GM12878 (cell line): ENCODE results near the gene CTXND2. TPM values are rescaled to one million over a fixed set of nuclear protein-coding genes. Genes with fewer than 3 reads are reported as not detected.

ENCODE experiments used
- ATAC-seq: fragments of 200-7000 bp; cut with Tn5 transposase; 3 replicates; pipeline ENCODE4 v1.9.1; 2020; ENCODE audit warnings: mild to moderate bottlenecking, moderate library complexity
- BruUV-seq: library from RNA; stranded (reverse); fragments of 400-500 nt; replicated peaks from 2 replicates; lab custom pipeline; 2021; lab: Mats Ljungman, UMichigan
- CTCF ChIA-PET: fragments of 300-600 bp; sonication (Branson Sonifier 250); formaldehyde crosslinking; extraction: SDS; loops from one replicate; lab custom pipeline; 2021; ENCODE audit warnings: inconsistent platforms; lab: Yijun Ruan, JAX
- POLR2A ChIA-PET: fragments of 350-600 bp; formaldehyde crosslinking; extraction: SDS; loops from one replicate; lab custom pipeline; 2021; ENCODE audit warnings: inconsistent platforms; lab: Charles Lee
- RAD21 ChIA-PET: fragments of 300-600 bp; sonication (Branson Sonifier 250); formaldehyde crosslinking; loops from one replicate; lab custom pipeline; 2023; ENCODE audit warnings: antibody characterized with exemption; ENCODE audit not compliant: unreplicated experiment; lab: Charles Lee
- SMC1A ChIA-PET: fragments of 300-600 bp; sonication (Branson Sonifier 250); formaldehyde crosslinking; loops from one replicate; lab custom pipeline; 2023; ENCODE audit not compliant: unreplicated experiment, uncharacterized antibody; lab: Charles Lee
- DNase-seq: peaks from one replicate; pipeline ENCODE4 v3.0.0-alpha.2; 2011; ENCODE audit warnings: low read depth, low spot score
- FAIRE-seq: peaks from 3 replicates; lab custom pipeline; 2011; peaks lifted over from hg19 to GRCh38; lab: Jason Lieb, UNC
- H2AFZ ChIP-seq: 2 replicates; pipeline ENCODE4 v1.6.0; 2011; ENCODE audit warnings: low read depth, low read length, control low read depth; ENCODE audit not compliant: control insufficient read depth
- H3K27ac ChIP-seq: 2 replicates; pipeline ENCODE4 v1.5.1; 2011; ENCODE audit warnings: control low read depth; ENCODE audit not compliant: control insufficient read depth, insufficient read depth
- H3K27me3 ChIP-seq, 2 experiments: replicated peaks in 1 of 2; 2 replicates each; pipeline versions ENCODE4 v1.6.0 to v1.6.1; 2011; ENCODE audit warnings: low read length in 1 of 2; ENCODE audit not compliant: control insufficient read depth in 2 of 2, insufficient read depth in 2 of 2
- H3K36me3 ChIP-seq, 2 experiments: 2 replicates each; pipeline ENCODE4 v1.5.1; 2011; ENCODE audit warnings: low read length in 1 of 2; ENCODE audit not compliant: control insufficient read depth in 2 of 2, insufficient read depth in 2 of 2
- H3K4me1 ChIP-seq: 2 replicates; pipeline ENCODE4 v1.6.1; 2011; ENCODE audit warnings: mild to moderate bottlenecking, low read length, moderate library complexity, mixed read lengths; ENCODE audit not compliant: control insufficient read depth, insufficient read depth
- H3K4me2 ChIP-seq: 2 replicates; pipeline ENCODE4 v1.6.0; 2011; ENCODE audit warnings: control low read depth; ENCODE audit not compliant: control insufficient read depth, insufficient read depth
- H3K4me3 ChIP-seq: fragments of 200-600 bp; sonication (generic); 2 replicates; pipeline ENCODE4 v1.5.1; 2016
- H3K79me2 ChIP-seq: 2 replicates; pipeline ENCODE4 v1.6.0; 2011; ENCODE audit warnings: low read length; ENCODE audit not compliant: control insufficient read depth, insufficient read depth
- H3K9ac ChIP-seq: 2 replicates; pipeline ENCODE4 v1.8.0; 2011; ENCODE audit warnings: low read length, control low read depth, mixed read lengths; ENCODE audit not compliant: control insufficient read depth, insufficient read depth
- H3K9me3 ChIP-seq: replicated peaks from 3 replicates; pipeline ENCODE4 v1.5.1; 2011; ENCODE audit warnings: mild to moderate bottlenecking, low read length; ENCODE audit not compliant: control insufficient read depth, insufficient read depth
- H4K20me1 ChIP-seq: 2 replicates; pipeline ENCODE4 v1.6.0; 2011; ENCODE audit not compliant: control insufficient read depth, insufficient read depth
- BRCA1 ChIP-seq: IDR thresholded peaks from 2 replicates; pipeline ENCODE4 v1.6.1; 2011; ENCODE audit warnings: low read depth, low read length, improper control_type of control experiment
- CHD4 ChIP-seq: fragments of 200-600 bp; sonication (generic); IDR thresholded peaks from 2 replicates; pipeline ENCODE4 v1.6.1; 2016; ENCODE audit warnings: mild to moderate bottlenecking
- CTCF ChIP-seq, 3 experiments: IDR thresholded peaks in 2 of 3; conservative IDR thresholded peaks in 1 of 3; 2 replicates each; pipeline ENCODE4 v1.5.1; 2011; ENCODE audit warnings: low read depth in 3 of 3, low read length in 3 of 3, mild to moderate bottlenecking in 3 of 3, control low read depth in 2 of 3, moderate library complexity in 2 of 3, inconsistent platforms in 1 of 3, mixed read lengths in 1 of 3; ENCODE audit not compliant: control insufficient read depth in 2 of 3, insufficient read depth in 1 of 3; ENCODE audit errors: extremely low read depth in 1 of 3
- MAX ChIP-seq: IDR thresholded peaks from 2 replicates; pipeline ENCODE4 v1.6.1; 2012; ENCODE audit warnings: low read depth, low read length, improper control_type of control experiment
- MEF2A ChIP-seq: IDR thresholded peaks from 2 replicates; pipeline ENCODE4 v1.6.1; 2011; ENCODE audit warnings: low read depth, mild to moderate bottlenecking, low read length, moderate library complexity; ENCODE audit not compliant: insufficient read depth
- MXI1 ChIP-seq: fragments of 150-350 bp; IDR thresholded peaks from 2 replicates; pipeline ENCODE4 v1.6.1; 2011; ENCODE audit warnings: low read depth, mild to moderate bottlenecking, inconsistent platforms, low read length, improper control_type of control experiment
- NFIC ChIP-seq: IDR thresholded peaks from 2 replicates; pipeline ENCODE4 v1.6.1; 2012; ENCODE audit warnings: low read depth, mild to moderate bottlenecking, inconsistent platforms, low read length, moderate library complexity
- PAX5 ChIP-seq: IDR thresholded peaks from 2 replicates; pipeline ENCODE4 v1.6.1; 2011; ENCODE audit warnings: low read depth, low read length, borderline replicate concordance
- POU2F2 ChIP-seq: IDR thresholded peaks from 3 replicates; pipeline ENCODE4 v1.6.1; 2011; ENCODE audit warnings: low read depth, mild to moderate bottlenecking, low read length, borderline replicate concordance
- RAD51 ChIP-seq: fragments of 450-650 bp; IDR thresholded peaks from 2 replicates; pipeline ENCODE4 v1.6.1; 2016; ENCODE audit warnings: moderate library complexity, mild to moderate bottlenecking, inconsistent platforms
- TCF3 ChIP-seq: IDR thresholded peaks from 2 replicates; pipeline ENCODE4 v1.6.1; 2012; ENCODE audit warnings: low read depth, mild to moderate bottlenecking, low read length, borderline replicate concordance; ENCODE audit not compliant: insufficient read depth
- WRNIP1 ChIP-seq: IDR thresholded peaks from 2 replicates; pipeline ENCODE4 v1.6.1; 2011; ENCODE audit warnings: low read depth, low read length, improper control_type of control experiment, borderline replicate concordance
- ZNF207 ChIP-seq: fragments of 450-650 bp; IDR thresholded peaks from 2 replicates; pipeline ENCODE4 v1.6.1; 2014; ENCODE audit warnings: antibody characterized with exemption, mild to moderate bottlenecking, borderline replicate concordance
- WGBS: methylation state at CpG from one replicate; pipeline ENCODE4 v1.1.6; 2016; ENCODE audit warnings: low lambda C conversion rate; ENCODE audit not compliant: insufficient replicate concordance, insufficient coverage; ENCODE audit errors: missing lambda C conversion rate; 5-methylcytosine and 5-hydroxymethylcytosine counted together
- in situ Hi-C: fragments of 300-500 bp; cut with MboI; formaldehyde crosslinking; loops from 9 replicates; pipeline ENCODE4 v1.14.3; 2018; ENCODE audit warnings: mixed read lengths
- intact Hi-C: fragments of 100-400 bp; cut with micrococcal nuclease; formaldehyde crosslinking; loops from one replicate; pipeline ENCODE4 v1.14.2; 2022; ENCODE audit not compliant: unreplicated experiment
- polyA plus RNA-seq, 11 experiments: library from polyadenylated mRNA; depleted of rRNA in 4 of 11; unstranded in 6 of 11; stranded (reverse) in 5 of 11; fragments of >200 nt; fragmentation: Nextera tagmentation in 4 of 11; fragmentation: Illumina TruSeq in 1 of 11; extraction: Ambion mirVana in 4 of 11; extraction: Trizol in 1 of 11; gene quantifications; 1 replicate in 1 of 11; 2 replicates in 10 of 11; pipeline versions ENCODE4 v1.2.1 to v1.2.3, GENCODE V29; 2011 to 2016; ENCODE audit warnings: inconsistent platforms in 2 of 11, missing spikeins in 2 of 11, low read depth in 1 of 11
- total RNA-seq, 4 experiments: library from RNA; depleted of rRNA in 3 of 4; stranded (reverse); fragments of >200 nt in 3 of 4; fragmentation: Illumina TruSeq in 1 of 4; extraction: Trizol in 1 of 4; gene quantifications; 2 replicates each; pipeline versions ENCODE4 v1.2.1 to v1.2.3, GENCODE V29; 2013 to 2021
- TF ChIP-seq, protein P1 (sequence below): fragments of 450-650 bp; IDR thresholded peaks from 2 replicates; pipeline ENCODE4 v1.6.1; 2017; ENCODE audit warnings: borderline replicate concordance
- TF ChIP-seq, protein P2 (sequence below): IDR thresholded peaks from 2 replicates; pipeline ENCODE4 v1.6.1; 2012; ENCODE audit warnings: mild to moderate bottlenecking, low read depth, low read length

Gene CTXND2
- total and polyA plus RNA-seq, 10 of the 15 experiments (the other 5 are each of a cell fraction or from before 2014, with no cell fraction given): not detected

GRCh38 chr1:150846473-150847146 lies 40.3 kb upstream of the CTXND2 start:
- ChIA-PET POLR2A (interaction anchor here (0.6 kb wide), 1 partner anchor 70 kb away, joined by 4 read pairs; no protein-coding TSS in a partner anchor), SMC1A (no interaction called here), RAD21 (no interaction called here), CTCF (no interaction called here)
- ATAC-seq: peak; percentile 17; the same call in 1 of the 3 replicates
- Histone ChIP-seq H3K27me3 (no peaks in the 10 kb centered on the region), H3K9ac (no peak overlapping the region), H3K9me3 (no peaks in the 10 kb centered on the region), H4K20me1 (no peaks in the 10 kb centered on the region), H3K79me2 (no peaks in the 10 kb centered on the region), H3K27ac (no peak overlapping the region), H3K36me3 (no peaks in the 10 kb centered on the region), H3K4me3 (no peak overlapping the region), H3K4me1 (no peaks in the 10 kb centered on the region), H2AFZ (no peak overlapping the region), H3K4me2 (no peak overlapping the region)
- in situ Hi-C loops (no loop called here), intact Hi-C loops (no loop called here)
- FAIRE-seq: peak; percentile 13
- DNase-seq: no peak
- WGBS: 99% methylated on average over 4 of the region's 4 CpGs
- TF ChIP-seq POU2F2 (no peak), WRNIP1 (no peak), MXI1 (no peak), BRCA1 (no peak), CTCF (IDR thresholded peaks at IDR 0.05 in 2 of 3, conservative IDR thresholded peaks at IDR 0.05 in 1 of 3; ENCODE audit: control insufficient read depth in 2 of 3, extremely low read depth in 1 of 3, insufficient read depth in 1 of 3, low read depth in 3 of 3, low read length in 3 of 3) (no peak), RAD51 (no peak), CHD4 (no peak), ZNF207 (no peak), MAX (no peak), PAX5 (no peak), NFIC (no peak), TCF3 (no peak), MEF2A (no peak)
- TF ChIP-seq, protein P1, sequence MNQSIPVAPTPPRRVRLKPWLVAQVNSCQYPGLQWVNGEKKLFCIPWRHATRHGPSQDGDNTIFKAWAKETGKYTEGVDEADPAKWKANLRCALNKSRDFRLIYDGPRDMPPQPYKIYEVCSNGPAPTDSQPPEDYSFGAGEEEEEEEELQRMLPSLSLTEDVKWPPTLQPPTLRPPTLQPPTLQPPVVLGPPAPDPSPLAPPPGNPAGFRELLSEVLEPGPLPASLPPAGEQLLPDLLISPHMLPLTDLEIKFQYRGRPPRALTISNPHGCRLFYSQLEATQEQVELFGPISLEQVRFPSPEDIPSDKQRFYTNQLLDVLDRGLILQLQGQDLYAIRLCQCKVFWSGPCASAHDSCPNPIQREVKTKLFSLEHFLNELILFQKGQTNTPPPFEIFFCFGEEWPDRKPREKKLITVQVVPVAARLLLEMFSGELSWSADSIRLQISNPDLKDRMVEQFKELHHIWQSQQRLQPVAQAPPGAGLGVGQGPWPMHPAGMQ: no peak
- TF ChIP-seq, protein P2, sequence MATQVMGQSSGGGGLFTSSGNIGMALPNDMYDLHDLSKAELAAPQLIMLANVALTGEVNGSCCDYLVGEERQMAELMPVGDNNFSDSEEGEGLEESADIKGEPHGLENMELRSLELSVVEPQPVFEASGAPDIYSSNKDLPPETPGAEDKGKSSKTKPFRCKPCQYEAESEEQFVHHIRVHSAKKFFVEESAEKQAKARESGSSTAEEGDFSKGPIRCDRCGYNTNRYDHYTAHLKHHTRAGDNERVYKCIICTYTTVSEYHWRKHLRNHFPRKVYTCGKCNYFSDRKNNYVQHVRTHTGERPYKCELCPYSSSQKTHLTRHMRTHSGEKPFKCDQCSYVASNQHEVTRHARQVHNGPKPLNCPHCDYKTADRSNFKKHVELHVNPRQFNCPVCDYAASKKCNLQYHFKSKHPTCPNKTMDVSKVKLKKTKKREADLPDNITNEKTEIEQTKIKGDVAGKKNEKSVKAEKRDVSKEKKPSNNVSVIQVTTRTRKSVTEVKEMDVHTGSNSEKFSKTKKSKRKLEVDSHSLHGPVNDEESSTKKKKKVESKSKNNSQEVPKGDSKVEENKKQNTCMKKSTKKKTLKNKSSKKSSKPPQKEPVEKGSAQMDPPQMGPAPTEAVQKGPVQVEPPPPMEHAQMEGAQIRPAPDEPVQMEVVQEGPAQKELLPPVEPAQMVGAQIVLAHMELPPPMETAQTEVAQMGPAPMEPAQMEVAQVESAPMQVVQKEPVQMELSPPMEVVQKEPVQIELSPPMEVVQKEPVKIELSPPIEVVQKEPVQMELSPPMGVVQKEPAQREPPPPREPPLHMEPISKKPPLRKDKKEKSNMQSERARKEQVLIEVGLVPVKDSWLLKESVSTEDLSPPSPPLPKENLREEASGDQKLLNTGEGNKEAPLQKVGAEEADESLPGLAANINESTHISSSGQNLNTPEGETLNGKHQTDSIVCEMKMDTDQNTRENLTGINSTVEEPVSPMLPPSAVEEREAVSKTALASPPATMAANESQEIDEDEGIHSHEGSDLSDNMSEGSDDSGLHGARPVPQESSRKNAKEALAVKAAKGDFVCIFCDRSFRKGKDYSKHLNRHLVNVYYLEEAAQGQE: no peak
- BruUV-seq: no TSS peak
